GM12892 (cell line): ENCODE results near the gene MMEL1.

Source experiments
- POLR2AphosphoS5 ChIP-seq: IDR thresholded peaks from 2 replicates; pipeline ENCODE4 v1.6.1; 2011; ENCODE audit warnings: low read depth, low read length, control low read depth
- TAF1 ChIP-seq: IDR thresholded peaks from 2 replicates; pipeline ENCODE4 v1.6.1; 2011; ENCODE audit warnings: low read depth, mild to moderate bottlenecking, control low read depth, low read length, borderline replicate concordance

DNA sequence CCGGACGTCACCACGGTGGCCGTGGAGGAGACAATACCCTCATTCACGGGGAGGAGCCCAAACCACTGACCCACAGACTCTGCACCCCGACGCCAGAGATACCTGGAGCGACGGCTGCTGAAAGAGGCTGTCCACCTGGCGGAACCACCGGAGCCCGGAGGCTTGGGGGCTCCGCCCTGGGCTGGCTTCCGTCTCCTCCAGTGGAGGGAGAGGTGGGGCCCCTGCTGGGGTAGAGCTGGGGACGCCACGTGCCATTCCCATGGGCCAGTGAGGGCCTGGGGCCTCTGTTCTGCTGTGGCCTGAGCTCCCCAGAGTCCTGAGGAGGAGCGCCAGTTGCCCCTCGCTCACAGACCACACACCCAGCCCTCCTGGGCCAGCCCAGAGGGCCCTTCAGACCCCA lies 69.6 kb downstream of the MMEL1 start:
- TF ChIP-seq POLR2AphosphoS5: no peak
- no peak for TF ChIP-seq TAF1
